ENCODE measurements around the gene FBXO17.

DNA sequence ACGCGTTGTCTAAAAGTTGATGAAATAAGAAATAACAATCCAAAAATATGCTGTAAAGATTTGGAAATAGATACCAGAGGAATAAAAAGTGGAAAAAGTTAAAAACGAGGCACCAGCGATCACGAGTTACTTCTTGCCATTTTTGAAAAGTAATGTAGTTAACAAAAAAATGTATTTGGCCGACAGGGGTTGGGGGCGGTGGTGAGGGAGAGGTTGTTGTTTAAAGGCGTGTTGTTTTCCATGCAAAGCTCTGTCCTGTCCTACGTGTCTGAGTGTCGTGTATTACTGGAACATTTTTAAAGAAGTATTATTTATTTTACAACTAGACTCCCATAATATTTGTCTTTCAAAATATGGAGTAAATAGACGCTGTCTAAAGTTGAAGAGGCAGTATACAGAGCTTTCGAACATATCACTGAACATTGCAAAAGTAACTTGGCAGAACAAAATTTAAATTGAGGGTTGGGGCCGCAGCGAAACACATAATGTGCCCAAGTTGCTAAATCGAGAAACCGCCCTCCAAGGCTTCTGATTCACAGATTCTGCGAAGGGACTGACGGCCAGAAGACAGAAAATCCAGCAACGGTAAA is 823 bp downstream of the FBXO17 start:
- TF ChIP-seq, protein P1, sequence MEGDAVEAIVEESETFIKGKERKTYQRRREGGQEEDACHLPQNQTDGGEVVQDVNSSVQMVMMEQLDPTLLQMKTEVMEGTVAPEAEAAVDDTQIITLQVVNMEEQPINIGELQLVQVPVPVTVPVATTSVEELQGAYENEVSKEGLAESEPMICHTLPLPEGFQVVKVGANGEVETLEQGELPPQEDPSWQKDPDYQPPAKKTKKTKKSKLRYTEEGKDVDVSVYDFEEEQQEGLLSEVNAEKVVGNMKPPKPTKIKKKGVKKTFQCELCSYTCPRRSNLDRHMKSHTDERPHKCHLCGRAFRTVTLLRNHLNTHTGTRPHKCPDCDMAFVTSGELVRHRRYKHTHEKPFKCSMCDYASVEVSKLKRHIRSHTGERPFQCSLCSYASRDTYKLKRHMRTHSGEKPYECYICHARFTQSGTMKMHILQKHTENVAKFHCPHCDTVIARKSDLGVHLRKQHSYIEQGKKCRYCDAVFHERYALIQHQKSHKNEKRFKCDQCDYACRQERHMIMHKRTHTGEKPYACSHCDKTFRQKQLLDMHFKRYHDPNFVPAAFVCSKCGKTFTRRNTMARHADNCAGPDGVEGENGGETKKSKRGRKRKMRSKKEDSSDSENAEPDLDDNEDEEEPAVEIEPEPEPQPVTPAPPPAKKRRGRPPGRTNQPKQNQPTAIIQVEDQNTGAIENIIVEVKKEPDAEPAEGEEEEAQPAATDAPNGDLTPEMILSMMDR (IDR thresholded peaks at IDR 0.05), result no peak
- no peak for TF ChIP-seq EZH2 (IDR thresholded peaks at IDR 0.05; ENCODE audit: borderline replicate concordance, insufficient read depth, low read depth, low read length, poor library complexity, severe bottlenecking)

All from B cell (primary cell).